Type B pancreatic cell (in vitro differentiated cells): ENCODE data around the gene ATP5PO. TPM values are rescaled to one million over a fixed set of nuclear protein-coding genes. Genes with fewer than 3 reads are reported as not detected.
"Not testable (repeated sequence)": the region's sequence is repeated elsewhere in the genome, so short reads cannot be mapped to it uniquely, and the experiment has no call there.

ENCODE experiments used
- DNase-seq: peaks from one replicate; pipeline ENCODE4 v3.0.0; 2021; ENCODE audit warnings: mixed read lengths; ENCODE audit not compliant: unreplicated experiment; ENCODE audit errors: extremely low spot score
- H3K27ac Mint-ChIP-seq: 2 replicates; pipeline ENCODE4 v1.8.0; 2021; ENCODE audit warnings: mild to moderate bottlenecking, mixed read lengths
- H3K27me3 Mint-ChIP-seq: 2 replicates; pipeline ENCODE4 v1.8.0; 2021; ENCODE audit warnings: mixed read lengths
- H3K36me3 Mint-ChIP-seq: 2 replicates; pipeline ENCODE4 v1.8.0; 2021; ENCODE audit warnings: mixed read lengths
- H3K4me1 Mint-ChIP-seq: one replicate; pipeline ENCODE4 v1.8.0; 2021; ENCODE audit warnings: mixed read lengths; ENCODE audit not compliant: unreplicated experiment
- H3K4me3 Mint-ChIP-seq: 2 replicates; pipeline ENCODE4 v1.8.0; 2021; ENCODE audit warnings: mild to moderate bottlenecking, mixed read lengths
- H3K9me3 Mint-ChIP-seq: 2 replicates; pipeline ENCODE4 v1.8.0; 2021; ENCODE audit warnings: mixed read lengths
- total RNA-seq: library from RNA; stranded (reverse); gene quantifications from 2 replicates; pipeline ENCODE4 v1.2.1, GENCODE V29; 2021; ENCODE audit warnings: low replicate concordance
- TF ChIP-seq, protein P1 (sequence below): fragments of 200-600 bp; sonication (generic); conservative IDR thresholded peaks from 2 replicates; pipeline ENCODE4 v1.5.0; 2021; ENCODE audit warnings: antibody characterized with exemption, mild to moderate bottlenecking

Gene ATP5PO
- total RNA-seq, 1 donor from 2014 or later = 257 TPM

DNA sequence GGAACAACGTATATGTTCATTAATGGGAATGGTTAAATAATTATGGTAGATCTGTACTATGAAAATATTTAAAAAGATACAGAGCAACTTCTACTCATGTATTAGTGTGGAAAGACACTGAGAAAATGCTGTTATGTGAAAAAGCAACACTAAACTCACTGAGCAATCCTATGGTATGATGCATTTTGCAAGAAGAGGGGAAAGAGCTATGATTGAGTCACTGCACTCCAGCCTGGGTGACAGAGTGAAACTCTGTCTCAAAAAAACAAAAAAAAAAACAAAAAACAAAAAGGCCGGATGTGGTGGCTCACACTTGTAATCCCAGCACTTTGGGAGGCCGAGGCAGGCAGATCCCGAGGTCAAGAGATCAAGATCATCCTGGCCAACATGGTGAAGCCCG, 44.4 kb downstream of the ATP5PO start:
- no peak overlapping the region for H3K27ac Mint-ChIP-seq
- H3K36me3 Mint-ChIP-seq = peaks cover 6% of the 10 kb centered on the region

DNA sequence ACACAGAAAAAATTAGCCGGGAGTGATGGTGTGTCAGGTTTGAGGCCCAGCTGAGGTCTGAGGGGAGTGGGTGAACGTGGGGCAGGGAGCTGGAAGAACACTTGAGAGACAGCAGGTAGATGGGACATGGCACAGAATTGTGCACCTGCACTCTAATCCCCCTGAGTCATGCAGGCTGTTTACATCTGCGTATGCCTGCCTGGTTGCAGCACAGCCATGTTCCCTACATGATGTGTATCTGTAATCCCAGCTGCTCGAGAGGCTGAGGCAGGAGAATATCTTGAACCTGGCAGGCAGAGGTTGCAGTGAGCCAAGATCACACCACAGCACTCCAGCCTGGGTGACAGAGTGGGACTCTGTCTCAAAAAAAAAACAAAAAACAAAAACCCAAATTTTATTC, 44.8 kb downstream of the ATP5PO start:
- no peaks in the 10 kb centered on the region for H3K9me3 Mint-ChIP-seq
- no peak overlapping the region for H3K27ac Mint-ChIP-seq
- H3K27me3 Mint-ChIP-seq = no peaks in the 10 kb centered on the region
- H3K4me1 Mint-ChIP-seq = no peaks in the 10 kb centered on the region
- peaks cover 6% of the 10 kb centered on the region for H3K36me3 Mint-ChIP-seq
- TF ChIP-seq, protein P1, sequence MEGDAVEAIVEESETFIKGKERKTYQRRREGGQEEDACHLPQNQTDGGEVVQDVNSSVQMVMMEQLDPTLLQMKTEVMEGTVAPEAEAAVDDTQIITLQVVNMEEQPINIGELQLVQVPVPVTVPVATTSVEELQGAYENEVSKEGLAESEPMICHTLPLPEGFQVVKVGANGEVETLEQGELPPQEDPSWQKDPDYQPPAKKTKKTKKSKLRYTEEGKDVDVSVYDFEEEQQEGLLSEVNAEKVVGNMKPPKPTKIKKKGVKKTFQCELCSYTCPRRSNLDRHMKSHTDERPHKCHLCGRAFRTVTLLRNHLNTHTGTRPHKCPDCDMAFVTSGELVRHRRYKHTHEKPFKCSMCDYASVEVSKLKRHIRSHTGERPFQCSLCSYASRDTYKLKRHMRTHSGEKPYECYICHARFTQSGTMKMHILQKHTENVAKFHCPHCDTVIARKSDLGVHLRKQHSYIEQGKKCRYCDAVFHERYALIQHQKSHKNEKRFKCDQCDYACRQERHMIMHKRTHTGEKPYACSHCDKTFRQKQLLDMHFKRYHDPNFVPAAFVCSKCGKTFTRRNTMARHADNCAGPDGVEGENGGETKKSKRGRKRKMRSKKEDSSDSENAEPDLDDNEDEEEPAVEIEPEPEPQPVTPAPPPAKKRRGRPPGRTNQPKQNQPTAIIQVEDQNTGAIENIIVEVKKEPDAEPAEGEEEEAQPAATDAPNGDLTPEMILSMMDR = no peak
- H3K4me3 Mint-ChIP-seq = no peak overlapping the region
- no peak for DNase-seq

More for the DNA sequence above, 44.4 kb downstream of the ATP5PO start:
- DNase-seq = no peak
- Mint-ChIP-seq H3K4me3 (no peak overlapping the region), H3K9me3 (no peaks in the 10 kb centered on the region), H3K4me1 (no peaks in the 10 kb centered on the region), H3K27me3 (no peaks in the 10 kb centered on the region)
- TF ChIP-seq, protein P1 = no peak

DNA sequence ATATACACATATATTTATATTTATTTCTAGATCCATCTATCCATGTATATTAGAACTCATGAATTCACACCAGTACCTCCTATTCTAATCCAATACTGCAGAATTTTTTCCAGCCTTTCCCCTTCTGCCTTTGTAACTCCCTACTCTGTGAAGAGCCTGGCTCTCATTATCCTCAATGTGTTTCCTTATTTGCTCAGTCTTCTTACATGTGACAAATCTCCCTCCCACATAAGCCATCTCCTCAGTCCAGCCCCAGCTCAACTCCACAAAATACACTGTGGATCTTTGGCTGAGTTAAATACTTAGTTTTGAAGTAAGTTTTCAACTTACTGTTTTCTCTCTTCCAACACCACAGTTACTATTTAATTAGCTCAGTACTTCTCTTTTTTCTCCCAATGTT, 45.7 kb downstream of the ATP5PO start:
- Mint-ChIP-seq H3K36me3 (peaks cover 6% of the 10 kb centered on the region), H3K27ac (no peak overlapping the region), H3K27me3 (no peaks in the 10 kb centered on the region), H3K9me3 (no peaks in the 10 kb centered on the region), H3K4me3 (no peak overlapping the region), H3K4me1 (no peaks in the 10 kb centered on the region)
- DNase-seq = no peak
- TF ChIP-seq, protein P1 = no peak

DNA sequence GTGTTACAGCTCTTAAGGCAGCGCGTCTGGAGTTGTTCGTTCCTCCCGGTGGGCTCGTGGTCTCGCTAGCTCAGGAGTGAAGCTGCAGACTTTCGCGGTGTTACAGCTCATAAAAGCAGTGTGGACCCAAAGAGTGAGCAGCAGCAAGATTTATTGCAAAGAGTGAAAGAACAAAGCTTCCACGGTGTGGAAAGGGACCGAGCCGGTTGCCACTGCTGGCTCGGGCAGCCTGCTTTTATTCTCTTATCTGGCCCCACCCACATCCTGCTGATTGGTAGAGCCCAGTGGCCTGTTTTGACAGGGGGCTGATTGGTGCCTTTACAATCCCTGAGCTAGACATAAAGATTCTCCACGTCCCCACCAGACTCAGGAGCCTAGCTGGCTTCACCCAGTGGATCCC, 47.7 kb downstream of the ATP5PO start:
- not testable (repeated sequence) for H3K36me3 Mint-ChIP-seq, H3K4me3 Mint-ChIP-seq, H3K27ac Mint-ChIP-seq, H3K4me1 Mint-ChIP-seq, DNase-seq, H3K9me3 Mint-ChIP-seq, H3K27me3 Mint-ChIP-seq

DNA sequence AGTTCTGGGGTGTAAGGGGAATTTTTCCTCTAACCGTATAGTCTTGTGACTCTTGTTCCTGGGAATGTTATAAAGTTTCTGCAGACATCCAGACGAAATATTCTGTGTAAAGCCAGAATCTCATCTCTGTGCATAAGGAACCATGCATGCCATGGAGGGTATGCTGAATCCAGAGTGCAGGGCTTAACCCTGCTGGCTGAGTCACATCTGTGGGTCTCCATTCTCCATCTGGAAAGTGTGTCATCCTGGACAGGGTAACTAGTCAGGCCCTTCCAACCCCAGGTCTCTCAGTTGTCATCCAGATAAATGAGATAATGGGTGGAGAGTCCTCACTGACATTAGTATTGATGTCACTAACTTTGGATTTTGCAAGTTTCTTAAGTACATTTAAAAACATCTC, 48.8 kb downstream of the ATP5PO start:
- Mint-ChIP-seq H3K4me1 (no peaks in the 10 kb centered on the region), H3K36me3 (peaks cover 6% of the 10 kb centered on the region), H3K9me3 (no peaks in the 10 kb centered on the region), H3K4me3 (no peak overlapping the region), H3K27me3 (no peaks in the 10 kb centered on the region), H3K27ac (no peak overlapping the region)
- no peak for DNase-seq
- TF ChIP-seq, protein P1 = no peak

DNA sequence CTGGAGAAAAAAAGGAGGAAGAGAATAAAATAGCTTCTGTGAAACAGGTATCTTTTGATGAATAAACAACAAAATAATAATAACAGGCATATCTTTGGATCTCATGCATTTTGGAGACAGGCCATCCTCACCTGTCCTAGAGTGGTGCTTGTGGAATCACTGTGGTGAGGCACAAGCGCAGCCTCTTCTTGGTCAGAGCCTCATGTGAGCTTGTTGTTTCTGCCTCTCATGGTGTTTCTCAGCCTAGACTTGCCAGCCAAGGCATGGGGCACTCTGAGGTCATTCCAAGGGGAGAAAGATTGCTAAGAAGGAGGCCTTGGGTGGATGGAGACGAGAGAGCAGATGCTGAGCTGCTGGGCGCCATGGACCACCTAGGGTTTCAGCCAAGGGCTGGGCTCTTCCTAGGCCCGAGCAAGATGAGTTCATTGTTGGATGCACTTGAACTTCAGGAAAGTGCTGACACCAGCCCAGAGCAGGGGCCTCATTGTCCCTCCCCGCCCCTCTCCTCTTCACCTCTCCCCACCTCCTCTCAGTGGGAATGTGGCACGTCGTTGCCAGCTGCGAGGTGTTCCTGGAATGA, 49.5 kb downstream of the ATP5PO start:
- no peaks in the 10 kb centered on the region for H3K9me3 Mint-ChIP-seq
- H3K36me3 Mint-ChIP-seq = peaks cover 6% of the 10 kb centered on the region
- no peak overlapping the region for H3K4me3 Mint-ChIP-seq
- no peak overlapping the region for H3K27ac Mint-ChIP-seq
- H3K4me1 Mint-ChIP-seq = no peaks in the 10 kb centered on the region
- no peak for DNase-seq
- TF ChIP-seq, protein P1 = no peak
- H3K27me3 Mint-ChIP-seq = no peaks in the 10 kb centered on the region
